Small intestine (tissue), 7 donors: ENCODE measurements around the gene PRDM16. TPM values are rescaled to one million over a fixed set of nuclear protein-coding genes. Genes with fewer than 3 reads are reported as not detected.

Experiments used
- DNase-seq, 2 donors: peaks; one replicate each; pipeline versions ENCODE4 v3.0.0 to v3.0.0-alpha.2; 2013
- FAIRE-seq: peaks from 2 replicates; lab custom pipeline; 2012; peaks lifted over from hg19 to GRCh38; lab: Jason Lieb, UNC
- H3K27ac ChIP-seq, 3 donors: one replicate each; pipeline ENCODE4 v1.5.1; 2013; ENCODE audit warnings: low read length in 2 of 3, mild to moderate bottlenecking in 2 of 3, control low read depth in 1 of 3, inconsistent platforms in 1 of 3, low read depth in 1 of 3, moderate library complexity in 1 of 3
- H3K27me3 ChIP-seq, 3 donors: one replicate each; pipeline ENCODE4 v1.6.1; 2013; ENCODE audit warnings: low read length in 3 of 3, inconsistent platforms in 1 of 3; ENCODE audit not compliant: control insufficient read depth in 3 of 3, insufficient read depth in 3 of 3
- H3K36me3 ChIP-seq, 3 donors: one replicate each; pipeline ENCODE4 v1.6.1; 2013; ENCODE audit warnings: low read length in 3 of 3, inconsistent platforms in 1 of 3, low read depth in 1 of 3, mild to moderate bottlenecking in 1 of 3, moderate library complexity in 1 of 3; ENCODE audit not compliant: control insufficient read depth in 3 of 3, insufficient read depth in 2 of 3
- H3K4me1 ChIP-seq, 3 donors: one replicate each; pipeline ENCODE4 v1.6.1; 2013; ENCODE audit warnings: low read length in 2 of 3, inconsistent platforms in 1 of 3, low read depth in 1 of 3, mild to moderate bottlenecking in 1 of 3, moderate library complexity in 1 of 3; ENCODE audit not compliant: control insufficient read depth in 3 of 3, insufficient read depth in 2 of 3
- H3K4me3 ChIP-seq, 3 donors: one replicate each; pipeline ENCODE4 v1.5.1; 2013; ENCODE audit warnings: low read length in 3 of 3, control low read depth in 1 of 3, inconsistent platforms in 1 of 3, low read depth in 1 of 3, mild to moderate bottlenecking in 1 of 3, moderate library complexity in 1 of 3
- H3K9me3 ChIP-seq, 2 donors: one replicate each; pipeline ENCODE4 v1.6.1; 2013; ENCODE audit warnings: low read depth in 1 of 2, low read length in 1 of 2; ENCODE audit not compliant: control insufficient read depth in 2 of 2, insufficient read depth in 1 of 2
- WGBS, 3 donors: extraction: QIAGEN DNeasy Blood & Tissue Kit; methylation state at CpG; one replicate each; pipeline ENCODE4 v1.1.7; 2013; 5-methylcytosine and 5-hydroxymethylcytosine counted together
- polyA plus RNA-seq, 4 donors: library from polyadenylated mRNA; stranded (reverse) in 3 of 4; unstranded in 1 of 4; fragments of 200-250 nt in 3 of 4; fragments of 120-200 nt in 1 of 4; gene quantifications; one replicate each; pipeline versions ENCODE4 v1.2.1 to v1.2.3, GENCODE V29; 2013
- donor health status: healthy with polysubstance abuse.
- donor health status: control.
- donor health status: control.
- donor health status: Bipolar disorder and iron deficiency.
- donor health status: healthy.

Gene PRDM16
- polyA plus RNA-seq, 4 donors, result 5.4 to 11.4 (median 8.2) TPM

DNA sequence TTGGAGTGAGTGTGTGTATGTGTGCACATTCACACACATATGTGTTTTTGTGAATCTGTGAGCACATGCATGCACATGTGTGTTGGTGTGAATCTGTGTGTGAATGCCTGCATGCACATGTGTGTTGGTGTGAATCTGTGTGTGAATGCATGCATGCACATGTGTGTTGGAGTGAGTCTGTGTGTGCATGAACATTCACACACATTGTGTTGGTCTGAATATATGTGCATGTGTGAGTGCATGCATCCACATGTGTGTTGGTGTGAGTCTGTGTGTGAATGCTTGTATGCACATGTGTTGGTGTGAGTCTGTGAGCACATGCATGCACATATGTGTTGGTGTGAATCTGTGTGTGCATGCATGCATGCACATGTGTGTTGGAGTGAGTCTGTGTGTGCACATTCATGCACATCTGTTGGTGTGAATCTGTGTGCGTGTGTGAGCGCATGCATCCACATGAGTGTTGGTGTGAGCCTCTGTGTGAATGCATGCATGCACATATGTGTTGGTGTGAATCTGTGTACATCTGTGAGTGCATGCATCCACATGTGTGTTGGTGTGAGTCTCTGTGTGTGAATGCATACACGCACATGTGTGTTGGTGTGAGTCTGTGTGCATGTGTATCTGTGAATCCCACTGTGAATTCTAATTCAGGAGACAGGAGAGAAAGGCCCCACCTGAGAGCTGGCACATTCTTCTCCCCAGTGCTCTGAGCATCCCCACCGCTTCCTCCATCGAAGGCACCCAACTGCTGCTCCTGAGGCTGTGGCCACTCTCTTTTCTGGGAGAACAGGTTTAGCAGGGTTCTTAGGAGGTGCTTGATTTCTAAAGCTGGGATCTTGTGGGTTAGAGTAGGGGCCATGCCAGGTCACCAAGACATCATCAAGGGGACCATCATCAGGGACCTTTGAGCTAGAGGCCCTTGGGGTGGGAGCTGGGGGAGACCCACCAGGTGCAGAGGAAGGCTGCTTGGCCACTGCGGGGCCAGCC, 267.9 kb downstream of the PRDM16 start:
- Histone ChIP-seq H3K9me3 (no peaks in the 10 kb centered on the region), H3K27ac (no peak overlapping the region), H3K27me3 (no peaks in the 10 kb centered on the region), H3K36me3 (peaks cover 0 to 4% (median 0%) of the 10 kb centered on the region in 3 donors), H3K4me3 (no peak overlapping the region), H3K4me1 (peaks cover 0 to 38% (median 0%) of the 10 kb centered on the region in 3 donors)
- no peak for DNase-seq
- no peak for FAIRE-seq
- WGBS, 3 donors, result 84 to 92% (median 84%) methylated on average over 6 of the region's 6 CpGs

DNA sequence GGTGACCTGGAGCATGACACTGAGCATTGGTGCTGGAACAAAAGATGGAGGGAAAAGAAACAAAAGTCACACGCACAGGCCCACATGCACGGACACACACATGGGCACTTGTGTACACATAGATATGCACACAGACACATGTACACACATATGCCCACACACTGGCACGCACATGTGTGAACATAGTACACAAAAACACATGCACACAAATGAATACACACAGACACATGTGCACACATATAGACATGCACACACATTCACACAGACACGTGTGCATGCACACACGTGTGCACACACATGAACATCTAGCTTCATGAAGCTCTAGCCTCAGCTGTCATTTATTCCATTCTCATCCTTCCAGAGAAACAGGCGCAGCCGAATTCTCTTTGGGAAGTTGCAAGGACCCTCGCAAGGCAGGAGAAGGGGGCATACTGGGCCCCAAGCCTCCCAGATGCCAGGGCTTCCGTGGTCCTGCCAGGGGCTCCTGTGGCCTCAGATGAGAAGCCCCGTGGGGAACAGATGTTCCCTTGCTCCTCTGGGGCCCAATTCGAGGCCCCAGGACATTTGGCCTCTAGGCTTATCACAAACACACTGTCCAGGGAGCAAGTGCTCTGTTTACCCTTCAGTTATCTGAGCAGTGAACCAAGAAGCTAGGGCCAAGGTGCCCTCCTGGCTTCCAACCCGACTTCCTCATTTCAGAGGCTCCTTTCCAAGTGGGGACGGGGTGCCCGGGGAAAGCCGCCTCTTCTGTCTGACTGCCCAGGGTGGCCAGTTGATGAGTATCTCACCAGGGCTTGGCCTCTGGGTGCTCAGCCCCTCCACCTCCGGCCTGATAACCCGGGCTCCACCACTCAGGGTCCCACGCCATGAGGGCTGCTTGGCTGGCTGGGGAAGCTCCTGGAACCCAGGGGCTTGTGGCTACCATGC, 269.1 kb downstream of the PRDM16 start:
- H3K9me3 ChIP-seq, result peaks cover 0 to 3% of the 10 kb centered on the region in 2 donors
- peak overlapping the region in 1 of 3 donors; percentile 50 for H3K27ac ChIP-seq
- 66 to 71% (median 70%) methylated on average over 18 of the region's 18 CpGs for WGBS, 3 donors
- peaks cover 0 to 34% (median 0%) of the 10 kb centered on the region in 3 donors for H3K4me1 ChIP-seq
- peaks cover 0 to 7% (median 0%) of the 10 kb centered on the region in 3 donors for H3K36me3 ChIP-seq
- FAIRE-seq, result no peak
- no peaks in the 10 kb centered on the region for H3K27me3 ChIP-seq
- no peak for DNase-seq
- H3K4me3 ChIP-seq, result no peak overlapping the region

DNA sequence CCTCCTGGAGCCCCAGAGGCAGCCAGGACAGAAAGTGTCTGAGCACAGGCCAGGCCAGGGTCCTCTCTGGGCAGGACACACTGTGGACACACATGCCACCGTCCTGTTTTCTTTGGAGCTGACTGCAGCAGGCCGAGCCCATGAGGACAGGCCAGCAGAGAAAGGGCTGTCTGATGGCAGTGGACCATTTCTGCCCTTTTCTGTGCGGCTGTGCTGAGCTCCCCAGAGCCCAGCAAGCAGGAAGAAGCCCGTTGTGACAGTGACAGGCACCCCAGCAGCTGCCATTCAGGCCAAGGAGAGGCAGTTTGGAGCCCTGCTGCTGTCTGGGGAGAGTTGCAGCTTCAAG, 269.7 kb downstream of the PRDM16 start:
- Histone ChIP-seq H3K27me3 (no peaks in the 10 kb centered on the region), H3K27ac (peak overlapping the region in 1 of 3 donors; percentile 50), H3K4me3 (no peak overlapping the region), H3K9me3 (peaks cover 0 to 7% of the 10 kb centered on the region in 2 donors), H3K4me1 (peaks cover 0 to 34% (median 0%) of the 10 kb centered on the region in 3 donors), H3K36me3 (peaks cover 0 to 7% (median 0%) of the 10 kb centered on the region in 3 donors)
- no peak for DNase-seq
- FAIRE-seq, result no peak
- 51 to 63% (median 58%) methylated on average over 4 of the region's 4 CpGs for WGBS, 3 donors

DNA sequence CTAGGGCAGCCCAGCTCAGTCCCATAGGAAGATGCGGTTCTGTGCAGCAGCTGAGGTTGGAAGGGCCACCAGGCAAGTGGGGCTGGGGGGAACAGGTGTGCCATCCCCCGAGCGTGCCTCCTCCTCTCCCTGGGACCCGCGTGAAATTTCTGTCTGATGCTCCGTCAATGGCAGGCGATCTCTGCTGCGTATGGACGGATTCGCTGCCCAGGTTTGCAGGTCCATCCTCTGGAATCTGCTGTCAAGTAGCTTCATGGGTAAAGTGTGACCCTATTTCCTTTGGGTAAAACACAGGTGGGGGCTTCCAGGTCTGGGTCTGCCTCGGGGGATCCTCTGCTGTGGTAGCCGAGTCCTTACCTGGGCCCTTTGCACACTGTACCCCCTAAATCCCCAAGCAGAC, 270.9 kb downstream of the PRDM16 start:
- FAIRE-seq, result no peak

DNA sequence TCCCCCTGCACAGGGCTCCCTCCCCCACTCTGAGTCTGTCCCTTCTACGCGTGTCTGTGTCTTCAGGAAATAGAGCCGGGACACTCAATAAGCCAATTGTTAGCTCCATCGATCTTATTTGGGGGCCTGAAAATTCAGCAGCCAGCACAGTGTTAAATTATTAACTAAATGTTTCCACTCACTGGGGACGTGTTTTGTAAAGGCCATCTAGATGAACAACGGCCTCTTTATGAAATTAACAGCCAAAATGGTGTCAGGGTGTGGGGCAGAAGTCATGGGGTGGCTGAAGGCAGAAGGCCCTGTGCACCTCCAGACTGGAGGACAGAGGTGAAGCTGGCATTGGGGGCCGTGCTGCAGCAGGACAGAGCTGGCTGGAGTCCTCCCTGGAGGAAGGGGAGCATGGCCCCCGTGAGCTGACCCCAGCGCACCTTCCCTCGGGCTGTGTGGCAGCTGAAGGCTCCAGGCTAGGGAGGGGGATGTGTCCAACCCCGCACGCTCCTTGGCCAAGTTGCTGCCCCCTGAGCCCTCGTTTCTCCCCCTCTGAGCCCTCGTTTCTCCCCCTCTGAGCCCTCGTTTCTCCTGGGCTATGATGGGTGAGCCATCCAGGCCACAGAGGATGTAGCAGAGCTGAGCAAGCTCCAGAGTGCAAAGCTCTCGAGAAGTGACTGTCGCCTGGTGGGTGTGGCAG, 271.7 kb downstream of the PRDM16 start:
- Histone ChIP-seq H3K27ac (peak overlapping the region in 1 of 3 donors; percentile 37), H3K4me1 (peaks cover 0 to 34% (median 0%) of the 10 kb centered on the region in 3 donors), H3K27me3 (no peaks in the 10 kb centered on the region), H3K4me3 (no peak overlapping the region), H3K36me3 (peaks cover 0 to 7% (median 0%) of the 10 kb centered on the region in 3 donors), H3K9me3 (peaks cover 0 to 24% of the 10 kb centered on the region in 2 donors)
- 40 to 71% (median 56%) methylated on average over 14 to 17 of the region's 17 CpGs for WGBS, 3 donors
- DNase-seq (no peak), FAIRE-seq (no peak)

More for the DNA sequence above, 270.9 kb downstream of the PRDM16 start:
- Histone ChIP-seq H3K4me3 (no peak overlapping the region), H3K27me3 (no peaks in the 10 kb centered on the region), H3K36me3 (peaks cover 0 to 7% (median 0%) of the 10 kb centered on the region in 3 donors), H3K4me1 (peaks cover 0 to 34% (median 0%) of the 10 kb centered on the region in 3 donors), H3K9me3 (peaks cover 0 to 19% of the 10 kb centered on the region in 2 donors), H3K27ac (no peak overlapping the region)
- 90 to 96% (median 90%) methylated on average over 12 of the region's 12 CpGs for WGBS, 3 donors
- no peak for DNase-seq

DNA sequence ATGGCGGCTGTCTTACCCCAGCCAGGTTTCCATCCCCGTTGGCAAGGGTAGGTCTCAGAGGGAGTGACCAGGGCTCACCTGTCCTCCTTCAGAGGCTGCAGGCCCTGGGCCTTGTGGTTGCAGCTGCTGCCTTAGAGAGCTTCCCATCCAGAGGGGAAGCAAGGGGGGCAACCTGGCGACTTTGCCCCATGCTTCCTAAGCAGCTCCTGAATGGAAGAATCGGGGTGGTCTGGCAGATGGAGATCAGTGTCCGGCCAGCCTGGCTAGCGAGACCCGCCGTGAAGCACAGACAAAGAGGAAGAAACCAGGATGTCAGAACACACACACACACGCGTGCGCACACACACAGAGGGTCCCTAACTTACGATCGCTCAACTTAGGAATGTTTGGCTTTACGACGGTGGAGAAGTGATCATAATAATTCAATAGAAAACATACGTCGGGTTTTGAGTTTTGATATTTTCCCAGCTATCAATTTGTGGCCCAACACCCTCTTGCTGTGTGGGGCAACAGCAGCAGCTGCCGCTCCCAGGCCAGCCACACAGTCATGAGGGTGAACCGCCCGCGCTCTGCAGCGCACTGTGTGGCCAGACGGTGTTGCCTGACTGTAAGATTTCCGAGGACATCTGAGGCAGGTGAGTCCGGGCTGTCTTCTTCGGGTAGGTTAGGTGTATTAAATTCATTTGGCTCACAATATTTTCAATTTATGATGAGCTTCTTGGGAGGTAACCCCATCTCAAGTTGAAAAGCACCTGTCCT, 272.4 kb downstream of the PRDM16 start:
- Histone ChIP-seq H3K27ac (no peak overlapping the region), H3K36me3 (peaks cover 0 to 7% (median 0%) of the 10 kb centered on the region in 3 donors), H3K9me3 (peaks cover 0 to 24% of the 10 kb centered on the region in 2 donors), H3K4me3 (no peak overlapping the region), H3K4me1 (peaks cover 0 to 34% (median 0%) of the 10 kb centered on the region in 3 donors), H3K27me3 (no peaks in the 10 kb centered on the region)
- FAIRE-seq (no peak), DNase-seq (no peak)
- 88 to 93% (median 91%) methylated on average over 26 of the region's 26 CpGs for WGBS, 3 donors

DNA sequence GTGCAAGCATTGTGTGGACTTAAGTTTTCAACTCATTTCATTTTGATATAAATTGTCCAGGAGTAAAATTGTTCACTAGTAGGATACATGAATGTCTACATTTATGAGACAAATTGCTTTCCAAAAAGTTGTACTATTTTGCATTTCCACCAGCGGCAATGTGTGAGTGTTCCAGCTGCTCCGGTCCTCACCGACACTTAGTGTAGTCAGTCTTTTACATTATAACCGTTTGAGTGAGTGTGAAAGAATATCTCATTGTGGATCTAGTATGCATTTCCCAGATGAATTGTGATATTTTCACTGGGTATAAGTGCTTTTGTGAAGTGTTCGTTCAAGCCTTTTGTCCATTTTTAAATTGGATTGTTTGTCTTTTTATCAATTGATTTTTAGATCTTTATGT, 274.0 kb downstream of the PRDM16 start:
- H3K4me3 ChIP-seq, result no peak overlapping the region
- H3K27me3 ChIP-seq, result no peaks in the 10 kb centered on the region
- peaks cover 0 to 24% of the 10 kb centered on the region in 2 donors for H3K9me3 ChIP-seq
- 87 to 94% (median 93%) methylated on average over 5 of the region's 5 CpGs for WGBS, 3 donors
- peaks cover 0 to 43% (median 0%) of the 10 kb centered on the region in 3 donors for H3K4me1 ChIP-seq
- H3K36me3 ChIP-seq, result peaks cover 0 to 7% (median 0%) of the 10 kb centered on the region in 3 donors
- DNase-seq (no peak), FAIRE-seq (no peak)
- H3K27ac ChIP-seq, result no peak overlapping the region
